Kidney (tissue), 14 donors: ENCODE data around the gene ISCU. TPM values are rescaled to one million over a fixed set of nuclear protein-coding genes. Genes with fewer than 3 reads are reported as not detected.
A peak's percentile ranks its signal among the peaks of the same experiment; 100 is the strongest.

Experiments used
- DNase-seq, 5 donors: peaks; one replicate each; pipeline ENCODE4 v3.0.0-alpha.2; 2013 to 2020
- FAIRE-seq: peaks from 2 replicates; lab custom pipeline; 2012; peaks lifted over from hg19 to GRCh38; lab: Jason Lieb, UNC
- H3K27ac ChIP-seq, 2 donors: one replicate each; pipeline ENCODE4 v1.7.0; 2013; ENCODE audit warnings: low read depth in 2 of 2, low read length in 2 of 2, inconsistent platforms in 1 of 2
- H3K27me3 ChIP-seq: one replicate; pipeline ENCODE4 v1.7.1; 2013; ENCODE audit warnings: low read length, inconsistent platforms; ENCODE audit not compliant: control insufficient read depth, insufficient read depth
- H3K36me3 ChIP-seq, 3 donors: one replicate each; pipeline versions ENCODE4 v1.7.0 to v1.7.1; 2013; ENCODE audit warnings: low read length in 3 of 3, control low read depth in 1 of 3, inconsistent platforms in 1 of 3; ENCODE audit not compliant: insufficient read depth in 3 of 3, control insufficient read depth in 2 of 3
- H3K4me1 ChIP-seq, 3 donors: one replicate each; pipeline versions ENCODE4 v1.7.0 to v1.7.1; 2013; ENCODE audit warnings: low read length in 3 of 3, inconsistent platforms in 1 of 3, low read depth in 1 of 3; ENCODE audit not compliant: control insufficient read depth in 2 of 3, insufficient read depth in 2 of 3
- H3K4me3 ChIP-seq, 3 donors: one replicate each; pipeline versions ENCODE4 v1.7.0 to v1.8.1; 2013; ENCODE audit warnings: low read length in 3 of 3, control low read depth in 1 of 3, inconsistent platforms in 1 of 3
- H3K9ac ChIP-seq, 3 donors: one replicate each; pipeline versions ENCODE4 v1.7.0 to v1.7.1; 2013; ENCODE audit warnings: low read length in 3 of 3, control low read depth in 1 of 3, inconsistent platforms in 1 of 3
- H3K9me3 ChIP-seq, 3 donors: one replicate each; pipeline versions ENCODE4 v1.7.0 to v1.7.1; 2013; ENCODE audit warnings: low read length in 3 of 3, control low read depth in 1 of 3, inconsistent platforms in 1 of 3; ENCODE audit not compliant: control insufficient read depth in 2 of 3, insufficient read depth in 1 of 3
- CTCF ChIP-seq: IDR thresholded peaks from 3 replicates; pipeline ENCODE4 v1.5.1; 2012; ENCODE audit warnings: mild to moderate bottlenecking, moderate library complexity, borderline replicate concordance; ENCODE audit not compliant: insufficient read depth; ENCODE audit errors: extremely low read depth
- intact Hi-C: fragments of 100-400 bp; cut with DNase I; formaldehyde crosslinking; loops from one replicate; pipeline ENCODE4 v1.11.1; 2022
- polyA plus RNA-seq: library from polyadenylated mRNA; stranded (reverse); fragments of 350-450 nt; fragmentation: Illumina TruSeq; extraction: RNeasy Lipid Tissue Mini Kit (QIAGEN cat#74804); gene quantifications from one replicate; pipeline ENCODE4 v1.2.3, GENCODE V29; 2014; ENCODE audit warnings: low read depth, low replicate concordance; ENCODE audit not compliant: insufficient read depth
- total RNA-seq: library from RNA; stranded (reverse); fragmentation: NEBNext Ultra II Directional; extraction: Animal tissue kit (Norgen Biotek cat#: 25700); gene quantifications from one replicate; pipeline ENCODE4 v1.2.1, GENCODE V29; 2021
- donor health status: control.
- donor health status: control.
- donor health status: control.
- donor health status: control.
- donor health status: control.
- donor health status: DM: yes; HTN: yes; CAD: no.
- donor health status: Normal renal cell carcinoma (clear cell type).

Gene ISCU
- total and polyA plus RNA-seq, 2 donors from 2014 or later: 183 to 511 TPM

- DNase-seq (peak in 1 of 5 donors; percentile 25), FAIRE-seq (no peak)
- Histone ChIP-seq H3K27ac (no peak overlapping the region), H3K4me1 (peaks cover 0 to 27% (median 14%) of the 10 kb centered on the region in 3 donors), H3K27me3 (no peaks in the 10 kb centered on the region), H3K4me3 (peak overlapping the region; percentile 83 to 99 (median 98)), H3K9ac (peak overlapping the region; percentile 75 to 99 (median 95)), H3K9me3 (no peaks in the 10 kb centered on the region), H3K36me3 (peaks cover 7 to 14% (median 13%) of the 10 kb centered on the region in 3 donors)
- intact Hi-C loops: no loop called here
- no peak for TF ChIP-seq CTCF
Measured at GRCh38 chr12:108560321-108560721, 2.1 kb upstream of the ISCU start.

GRCh38 chr12:108560752-108561719, 1.4 kb upstream of the ISCU start, which contains the start of gene SART3:
Gene SART3 (minus strand): TSS chr12:108561173. CDS start chr12:108561154, 19 bp downstream.
- Histone ChIP-seq H3K4me1 (peaks cover 0 to 30% (median 19%) of the 10 kb centered on the region in 3 donors), H3K27ac (peak within 1 kb of the TSS; percentile 92 to 97), H3K36me3 (peaks cover 10 to 18% (median 13%) of the 10 kb centered on the region in 3 donors), H3K9me3 (no peaks in the 10 kb centered on the region), H3K4me3 (peak within 1 kb of the TSS; percentile 83 to 99 (median 98)), H3K9ac (peak within 1 kb of the TSS; percentile 75 to 99 (median 95)), H3K27me3 (no peaks in the 10 kb centered on the region)
- DNase-seq: peak; percentile 87 to 97 (median 91)
- intact Hi-C loops: no loop called here
- FAIRE-seq: no peak
- no peak for TF ChIP-seq CTCF

GRCh38 chr12:108561852-108562347, 496 bp upstream of the ISCU start:
- H3K4me1 ChIP-seq: peaks cover 0 to 36% (median 28%) of the 10 kb centered on the region in 3 donors
- no peaks in the 10 kb centered on the region for H3K9me3 ChIP-seq
- DNase-seq (no peak), FAIRE-seq (no peak)
- H3K27ac ChIP-seq: peak overlapping the region; percentile 92 to 97
- peak overlapping the region; percentile 37 to 99 (median 95) for H3K9ac ChIP-seq
- no peaks in the 10 kb centered on the region for H3K27me3 ChIP-seq
- H3K36me3 ChIP-seq: peaks cover 10 to 26% (median 22%) of the 10 kb centered on the region in 3 donors
- TF ChIP-seq CTCF: no peak
- intact Hi-C loops: no loop called here
- peak overlapping the region; percentile 83 to 99 (median 98) for H3K4me3 ChIP-seq
